ENCODE measurements around the gene MCM3AP.

MCM3AP gene

GRCh38 chr21:46328151-46328550 is 42.7 kb upstream of the MCM3AP start:
- peaks cover 11% of the 10 kb centered on the region for H3K36me3 ChIP-seq (replicated peaks; ENCODE audit: insufficient read depth, low read length)
- H2AFZ ChIP-seq (ENCODE audit: low read length): no peak overlapping the region
- no peaks in the 10 kb centered on the region for H3K9me2 ChIP-seq (replicated peaks; ENCODE audit: insufficient read depth, low read length)
- H3K9me3 ChIP-seq (replicated peaks; ENCODE audit: insufficient read depth, low read length): no peaks in the 10 kb centered on the region
- H3K27me3 ChIP-seq (replicated peaks; ENCODE audit: insufficient read depth, low read length): no peaks in the 10 kb centered on the region
- TF ChIP-seq EZH2phosphoT487 (IDR thresholded peaks at IDR 0.05; ENCODE audit: low read length) (no peak), EZH2 (optimal IDR thresholded peaks at IDR 0.05; ENCODE audit: low read depth, low read length) (no peak), CTCF (IDR thresholded peaks at IDR 0.05; ENCODE audit: low read length) (no peak)
- H3K9ac ChIP-seq (ENCODE audit: low read length): no peak overlapping the region
- no peak for DNase-seq
- H4K20me1 ChIP-seq (ENCODE audit: insufficient read depth, low read length): no peaks in the 10 kb centered on the region
- no peak overlapping the region for H3K4me3 ChIP-seq (ENCODE audit: low read length)
- H3K27ac ChIP-seq (ENCODE audit: low read length): no peak overlapping the region
- H3F3A ChIP-seq (ENCODE audit: insufficient read depth, low read length): peaks cover 14% of the 10 kb centered on the region
- H3K79me2 ChIP-seq (ENCODE audit: low read length): peaks cover 85% of the 10 kb centered on the region
- no peak overlapping the region for H3K4me2 ChIP-seq (ENCODE audit: low read depth, low read length)
- H3K4me1 ChIP-seq (ENCODE audit: low read length): peaks cover 11% of the 10 kb centered on the region

- H3K27ac ChIP-seq (ENCODE audit: low read length): no peak overlapping the region
- H3K9ac ChIP-seq (ENCODE audit: low read length): no peak overlapping the region
- peaks cover 11% of the 10 kb centered on the region for H3K36me3 ChIP-seq (replicated peaks; ENCODE audit: insufficient read depth, low read length)
- H3F3A ChIP-seq (ENCODE audit: insufficient read depth, low read length): peaks cover 14% of the 10 kb centered on the region
- H3K79me2 ChIP-seq (ENCODE audit: low read length): peaks cover 87% of the 10 kb centered on the region
- H4K20me1 ChIP-seq (ENCODE audit: insufficient read depth, low read length): no peaks in the 10 kb centered on the region
- no peak overlapping the region for H3K4me3 ChIP-seq (ENCODE audit: low read length)
- no peak overlapping the region for H2AFZ ChIP-seq (ENCODE audit: low read length)
- no peak for DNase-seq
- H3K27me3 ChIP-seq (replicated peaks; ENCODE audit: insufficient read depth, low read length): no peaks in the 10 kb centered on the region
- no peaks in the 10 kb centered on the region for H3K9me2 ChIP-seq (replicated peaks; ENCODE audit: insufficient read depth, low read length)
- H3K9me3 ChIP-seq (replicated peaks; ENCODE audit: insufficient read depth, low read length): no peaks in the 10 kb centered on the region
- TF ChIP-seq EZH2phosphoT487 (IDR thresholded peaks at IDR 0.05; ENCODE audit: low read length) (no peak), CTCF (IDR thresholded peaks at IDR 0.05; ENCODE audit: low read length) (no peak)
- peaks cover 12% of the 10 kb centered on the region for H3K4me1 ChIP-seq (ENCODE audit: low read length)
- H3K4me2 ChIP-seq (ENCODE audit: low read depth, low read length): no peak overlapping the region
Observed at GRCh38 chr21:46327711-46328110, 42.3 kb upstream of the MCM3AP start.

GRCh38 chr21:46326110-46326703 is 40.8 kb upstream of the MCM3AP start:
- Histone ChIP-seq H2AFZ (ENCODE audit: low read length) (no peak overlapping the region), H3K4me1 (ENCODE audit: low read length) (peaks cover 18% of the 10 kb centered on the region), H3K4me3 (ENCODE audit: low read length) (no peak overlapping the region), H3K9ac (ENCODE audit: low read length) (peak overlapping the region; percentile 80; the same call in 1 of the 2 replicates), H3K9me3 (replicated peaks; ENCODE audit: insufficient read depth, low read length) (no peaks in the 10 kb centered on the region), H3K79me2 (ENCODE audit: low read length) (peaks cover 87% of the 10 kb centered on the region), H3F3A (ENCODE audit: insufficient read depth, low read length) (peaks cover 25% of the 10 kb centered on the region), H4K20me1 (ENCODE audit: insufficient read depth, low read length) (no peaks in the 10 kb centered on the region), H3K4me2 (ENCODE audit: low read depth, low read length) (peak overlapping the region; percentile 97), H3K9me2 (replicated peaks; ENCODE audit: insufficient read depth, low read length) (no peaks in the 10 kb centered on the region), H3K27me3 (replicated peaks; ENCODE audit: insufficient read depth, low read length) (no peaks in the 10 kb centered on the region), H3K36me3 (replicated peaks; ENCODE audit: insufficient read depth, low read length) (peaks cover 7% of the 10 kb centered on the region), H3K27ac (ENCODE audit: low read length) (no peak overlapping the region)
- DNase-seq: no peak
- TF ChIP-seq EZH2phosphoT487 (IDR thresholded peaks at IDR 0.05; ENCODE audit: low read length): no peak
- no peak for TF ChIP-seq EZH2 (optimal IDR thresholded peaks at IDR 0.05; ENCODE audit: low read depth, low read length)
- peak; percentile 7; the same call in 1 of the 2 replicates for TF ChIP-seq CTCF (IDR thresholded peaks at IDR 0.05; ENCODE audit: low read length)
